Karpas-422 (cell line): ENCODE results near the gene CLEC3B. TPM values are rescaled to one million over a fixed set of nuclear protein-coding genes. Genes with fewer than 3 reads are reported as not detected.
A peak's percentile ranks its signal among the peaks of the same experiment; 100 is the strongest.

Experiments used
- DNase-seq: peaks from one replicate; pipeline ENCODE4 v3.0.0-alpha.2; 2015
- H2AFZ ChIP-seq: fragments of 200-600 bp; sonication (generic); 2 replicates; pipeline ENCODE4 v1.6.1; 2014; ENCODE audit warnings: antibody characterized with exemption, low read length, mixed read lengths
- H3K27ac ChIP-seq: fragments of 200-600 bp; sonication (generic); 2 replicates; pipeline ENCODE4 v1.5.1; 2014; ENCODE audit warnings: mild to moderate bottlenecking, low read length, moderate library complexity
- H3K27me3 ChIP-seq: fragments of 200-600 bp; sonication (generic); 2 replicates; pipeline ENCODE4 v1.6.1; 2014; ENCODE audit warnings: low read length, mixed read lengths
- H3K36me3 ChIP-seq: fragments of 200-600 bp; sonication (generic); 2 replicates; pipeline ENCODE4 v1.6.1; 2014; ENCODE audit warnings: low read length, mixed read lengths; ENCODE audit not compliant: insufficient read depth
- H3K4me1 ChIP-seq: fragments of 200-600 bp; sonication (generic); 2 replicates; pipeline ENCODE4 v1.6.1; 2014; ENCODE audit warnings: mild to moderate bottlenecking, low read length, mixed read lengths
- H3K4me2 ChIP-seq: fragments of 200-600 bp; sonication (generic); 2 replicates; pipeline ENCODE4 v1.6.1; 2014; ENCODE audit warnings: low read length, low read depth, mild to moderate bottlenecking; ENCODE audit not compliant: poor library complexity, severe bottlenecking
- H3K4me3 ChIP-seq: fragments of 200-600 bp; sonication (generic); 2 replicates; pipeline ENCODE4 v1.5.1; 2014; ENCODE audit warnings: mild to moderate bottlenecking, antibody characterized with exemption, low read length, mixed read lengths
- H3K79me2 ChIP-seq: fragments of 200-600 bp; sonication (generic); 2 replicates; pipeline ENCODE4 v1.6.1; 2014; ENCODE audit warnings: mild to moderate bottlenecking, low read length, mixed read lengths
- H3K9ac ChIP-seq: fragments of 200-600 bp; sonication (generic); 2 replicates; pipeline ENCODE4 v1.6.0; 2014; ENCODE audit warnings: low read length
- H3K9me2 ChIP-seq: fragments of 200-600 bp; sonication (generic), shearing (Covaris generic); replicated peaks from 2 replicates; pipeline ENCODE4 v1.6.0; 2014; ENCODE audit warnings: mild to moderate bottlenecking, low read length, moderate library complexity; ENCODE audit not compliant: insufficient read depth
- H3K9me3 ChIP-seq: fragments of 300-700, 200-600 bp; sonication (generic); 2 replicates; pipeline ENCODE4 v1.6.1; 2014; ENCODE audit warnings: low read length, mixed read lengths
- H4K20me1 ChIP-seq: fragments of 200-600 bp; sonication (generic); 2 replicates; pipeline ENCODE4 v1.6.1; 2014; ENCODE audit warnings: mild to moderate bottlenecking, antibody characterized with exemption, low read length, low read depth; ENCODE audit not compliant: insufficient read depth
- total RNA-seq: library from RNA; depleted of rRNA; stranded (reverse); fragments of >200 nt; shearing (Covaris generic); gene quantifications from 2 replicates; pipeline ENCODE4 v1.2.3, GENCODE V29; 2014; ENCODE audit warnings: low replicate concordance

Gene CLEC3B
- total RNA-seq, 1 experiment from 2014 or later: not detected

- Histone ChIP-seq H3K36me3 (peaks cover 49% of the 10 kb centered on the region), H3K27ac (no peak overlapping the region), H3K4me3 (no peak overlapping the region), H3K9me3 (no peaks in the 10 kb centered on the region), H4K20me1 (peaks cover 28% of the 10 kb centered on the region), H3K4me1 (peaks cover 3% of the 10 kb centered on the region; the same call in 1 of the 2 replicates), H2AFZ (no peak overlapping the region), H3K9me2 (no peaks in the 10 kb centered on the region), H3K79me2 (peaks cover 95% of the 10 kb centered on the region), H3K4me2 (no peak overlapping the region), H3K27me3 (no peaks in the 10 kb centered on the region), H3K9ac (no peak overlapping the region)
- DNase-seq: peak; percentile 63
Measured at GRCh38 chr3:44988073-44988472, 38.0 kb upstream of the CLEC3B start.

DNA sequence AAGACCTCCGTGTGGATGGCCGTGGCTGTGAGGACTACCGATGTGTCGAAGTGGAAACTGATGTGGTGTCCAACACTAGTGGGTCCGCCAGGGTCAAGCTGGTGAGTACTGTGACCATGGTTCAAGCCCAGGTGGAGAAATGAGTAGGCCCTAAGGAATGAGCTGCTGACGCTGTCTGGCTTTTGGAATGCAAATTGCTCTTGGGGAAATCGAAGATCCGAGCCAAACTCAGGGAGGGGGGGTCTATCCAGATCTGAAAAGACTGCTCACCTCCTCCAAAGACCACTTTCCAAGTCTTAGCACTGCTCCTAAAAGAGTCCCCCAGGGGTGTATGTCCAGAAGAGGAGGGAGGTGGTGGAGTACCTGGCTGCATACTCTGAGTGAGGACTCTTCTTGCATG, 37.0 kb upstream of the CLEC3B start:
- Histone ChIP-seq H3K27me3 (no peaks in the 10 kb centered on the region), H3K27ac (no peak overlapping the region), H4K20me1 (peaks cover 21% of the 10 kb centered on the region), H3K9me2 (no peaks in the 10 kb centered on the region), H2AFZ (no peak overlapping the region), H3K4me2 (no peak overlapping the region), H3K4me1 (peaks cover 3% of the 10 kb centered on the region; the same call in 1 of the 2 replicates), H3K9ac (no peak overlapping the region), H3K9me3 (no peaks in the 10 kb centered on the region), H3K36me3 (peaks cover 48% of the 10 kb centered on the region), H3K79me2 (peaks cover 95% of the 10 kb centered on the region), H3K4me3 (no peak overlapping the region)
- no peak for DNase-seq

- Histone ChIP-seq H3K9me3 (no peaks in the 10 kb centered on the region), H3K27me3 (no peaks in the 10 kb centered on the region), H3K9me2 (no peaks in the 10 kb centered on the region), H3K27ac (no peak overlapping the region), H3K4me2 (no peak overlapping the region), H3K79me2 (peaks cover 95% of the 10 kb centered on the region), H3K36me3 (peaks cover 49% of the 10 kb centered on the region), H3K4me3 (no peak overlapping the region), H4K20me1 (peaks cover 21% of the 10 kb centered on the region), H2AFZ (no peak overlapping the region), H3K4me1 (peaks cover 3% of the 10 kb centered on the region; the same call in 1 of the 2 replicates), H3K9ac (no peak overlapping the region)
- DNase-seq: no peak
Measured at GRCh38 chr3:44989636-44990373, 36.3 kb upstream of the CLEC3B start.

DNA sequence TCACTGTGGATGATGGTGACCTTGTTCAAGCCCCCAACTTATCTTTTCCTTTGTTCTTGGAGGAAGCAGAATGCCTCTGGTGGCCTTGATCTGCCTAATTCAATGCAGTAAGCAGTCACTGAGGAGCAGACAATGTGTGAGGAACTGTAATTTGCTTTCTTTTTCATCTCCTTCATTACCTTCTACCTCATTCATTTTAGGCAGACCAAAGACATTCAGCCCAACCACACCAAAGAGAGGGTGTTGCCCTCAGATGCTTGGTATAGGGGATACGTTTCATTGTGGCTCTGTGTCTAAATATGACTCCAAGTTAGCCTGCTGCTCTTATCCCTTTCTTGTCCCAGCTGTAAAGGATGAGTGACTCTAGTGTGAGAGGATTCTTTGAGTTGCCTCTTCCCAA, 34.8 kb upstream of the CLEC3B start:
- H3K4me3 ChIP-seq: no peak overlapping the region
- H3K4me1 ChIP-seq: peaks cover 3% of the 10 kb centered on the region; the same call in 1 of the 2 replicates
- H3K9me3 ChIP-seq: no peaks in the 10 kb centered on the region

GRCh38 chr3:44992555-44993470, 33.3 kb upstream of the CLEC3B start:
- Histone ChIP-seq H3K9me2 (no peaks in the 10 kb centered on the region), H2AFZ (no peak overlapping the region), H3K4me1 (peaks cover 1% of the 10 kb centered on the region), H3K79me2 (peaks cover 92% of the 10 kb centered on the region), H3K9me3 (no peaks in the 10 kb centered on the region), H3K9ac (no peak overlapping the region), H3K36me3 (peaks cover 68% of the 10 kb centered on the region), H4K20me1 (peaks cover 15% of the 10 kb centered on the region), H3K27me3 (no peaks in the 10 kb centered on the region), H3K4me2 (no peak overlapping the region), H3K4me3 (no peak overlapping the region), H3K27ac (no peak overlapping the region)
- DNase-seq: peak; percentile 64

More for the DNA sequence above, 34.8 kb upstream of the CLEC3B start:
- no peak overlapping the region for H2AFZ ChIP-seq
- no peak overlapping the region for H3K4me2 ChIP-seq
- no peak overlapping the region for H3K9ac ChIP-seq
- peaks cover 21% of the 10 kb centered on the region for H4K20me1 ChIP-seq
- H3K27me3 ChIP-seq: no peaks in the 10 kb centered on the region
- DNase-seq: no peak
- no peaks in the 10 kb centered on the region for H3K9me2 ChIP-seq
- peaks cover 53% of the 10 kb centered on the region for H3K36me3 ChIP-seq
- peaks cover 99% of the 10 kb centered on the region for H3K79me2 ChIP-seq
- H3K27ac ChIP-seq: no peak overlapping the region

- DNase-seq: no peak
- Histone ChIP-seq H3K79me2 (peaks cover 90% of the 10 kb centered on the region), H3K9me3 (no peaks in the 10 kb centered on the region), H3K36me3 (peaks cover 68% of the 10 kb centered on the region), H3K27me3 (no peaks in the 10 kb centered on the region), H3K27ac (no peak overlapping the region), H3K9ac (no peak overlapping the region), H3K4me3 (no peak overlapping the region), H3K4me1 (no peaks in the 10 kb centered on the region; the same call in 1 of the 2 replicates), H3K4me2 (no peak overlapping the region), H4K20me1 (peaks cover 11% of the 10 kb centered on the region), H3K9me2 (no peaks in the 10 kb centered on the region), H2AFZ (no peak overlapping the region)
Measured at GRCh38 chr3:44993471-44994205, 32.5 kb upstream of the CLEC3B start.

DNA sequence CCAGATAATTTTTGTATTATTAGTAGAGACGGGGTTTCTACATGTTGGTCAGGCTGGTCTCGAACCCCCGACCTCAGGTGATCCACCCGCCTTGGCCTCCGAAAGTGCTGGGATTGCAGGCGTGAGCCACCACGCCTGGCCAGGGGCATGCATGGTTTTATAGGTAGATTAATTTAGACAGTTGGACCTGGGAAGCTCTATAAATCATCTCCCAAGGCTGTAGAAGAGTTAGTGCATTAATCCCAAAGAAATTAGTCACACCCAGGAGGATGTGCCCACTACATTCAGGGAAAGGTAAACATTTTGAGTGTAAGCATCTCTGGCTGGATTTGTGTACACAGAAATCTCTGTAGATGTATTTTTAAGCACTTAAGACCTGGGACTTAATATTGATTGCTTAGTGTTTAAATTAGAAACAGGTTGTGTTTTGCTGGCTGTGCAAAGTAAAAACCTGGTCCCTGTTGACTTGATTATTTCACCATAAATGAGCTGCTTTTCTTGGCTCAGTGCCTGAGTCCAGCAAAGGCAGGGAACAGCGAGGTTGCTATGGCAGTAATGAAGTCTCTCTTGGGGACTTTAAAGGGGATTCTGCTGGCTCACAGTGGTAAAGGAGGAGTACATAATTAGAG, 30.8 kb upstream of the CLEC3B start:
- Histone ChIP-seq H3K79me2 (peaks cover 84% of the 10 kb centered on the region), H3K4me1 (no peaks in the 10 kb centered on the region; the same call in 1 of the 2 replicates), H3K4me3 (no peak overlapping the region), H3K4me2 (no peak overlapping the region), H3K36me3 (peaks cover 67% of the 10 kb centered on the region), H3K27ac (no peak overlapping the region), H4K20me1 (no peaks in the 10 kb centered on the region; the same call in 1 of the 2 replicates), H3K27me3 (no peaks in the 10 kb centered on the region), H2AFZ (no peak overlapping the region), H3K9me2 (no peaks in the 10 kb centered on the region), H3K9me3 (no peaks in the 10 kb centered on the region), H3K9ac (no peak overlapping the region)
- no peak for DNase-seq
